Immature natural killer cell (primary cell): ENCODE data around the gene MC5R. TPM values are rescaled to one million over a fixed set of nuclear protein-coding genes. Genes with fewer than 3 reads are reported as not detected.

Experiments
- DNase-seq, 3 donors: peaks; one replicate each; pipeline ENCODE4 v3.0.0; 2022; ENCODE audit warnings: mixed read lengths in 1 of 3
- H3K27ac Mint-ChIP-seq, 6 donors: one replicate each; pipeline ENCODE4 v1.8.0; 2020; ENCODE audit warnings: mixed read lengths in 6 of 6, mild to moderate bottlenecking in 5 of 6, inconsistent platforms in 4 of 6, moderate library complexity in 3 of 6
- H3K27me3 Mint-ChIP-seq, 3 donors: one replicate each; pipeline ENCODE4 v1.8.0; 2020 to 2021; ENCODE audit warnings: low read depth in 3 of 3, mild to moderate bottlenecking in 3 of 3, mixed read lengths in 3 of 3, moderate library complexity in 3 of 3, inconsistent platforms in 1 of 3
- H3K36me3 Mint-ChIP-seq, 3 donors: one replicate each; pipeline ENCODE4 v1.8.0; 2020; ENCODE audit warnings: mixed read lengths in 3 of 3, inconsistent platforms in 2 of 3, mild to moderate bottlenecking in 2 of 3
- H3K4me1 Mint-ChIP-seq, 2 donors: one replicate each; pipeline ENCODE4 v1.8.0; 2020; ENCODE audit warnings: inconsistent platforms in 2 of 2, mild to moderate bottlenecking in 2 of 2, mixed read lengths in 2 of 2, moderate library complexity in 1 of 2
- H3K4me3 Mint-ChIP-seq, 5 donors: one replicate each; pipeline ENCODE4 v1.8.0; 2020; ENCODE audit warnings: mild to moderate bottlenecking in 5 of 5, mixed read lengths in 5 of 5, inconsistent platforms in 3 of 5, moderate library complexity in 3 of 5
- H3K9me3 Mint-ChIP-seq, 6 donors: one replicate each; pipeline ENCODE4 v1.8.0; 2020; ENCODE audit warnings: mild to moderate bottlenecking in 6 of 6, mixed read lengths in 6 of 6, inconsistent platforms in 4 of 6, moderate library complexity in 3 of 6
- polyA plus RNA-seq, 3 donors: library from polyadenylated mRNA; unstranded; fragments of 300-500 nt; fragmentation: Illumina TruSeq; gene quantifications; one replicate each; pipeline ENCODE4 v1.2.3, GENCODE V29; 2021

MC5R gene
- polyA plus RNA-seq, 3 donors from 2014 or later, result not detected

GRCh38 chr18:13872932-13873331 lies 49.0 kb downstream of the MC5R start:
- Mint-ChIP-seq H3K36me3 (no peaks in the 10 kb centered on the region), H3K27me3 (peaks cover 0 to 7% (median 3%) of the 10 kb centered on the region in 3 donors), H3K4me1 (no peaks in the 10 kb centered on the region), H3K9me3 (peaks cover 0 to 2% (median 0%) of the 10 kb centered on the region in 6 donors), H3K4me3 (no peak overlapping the region), H3K27ac (no peak overlapping the region)
- no peak for DNase-seq

DNA sequence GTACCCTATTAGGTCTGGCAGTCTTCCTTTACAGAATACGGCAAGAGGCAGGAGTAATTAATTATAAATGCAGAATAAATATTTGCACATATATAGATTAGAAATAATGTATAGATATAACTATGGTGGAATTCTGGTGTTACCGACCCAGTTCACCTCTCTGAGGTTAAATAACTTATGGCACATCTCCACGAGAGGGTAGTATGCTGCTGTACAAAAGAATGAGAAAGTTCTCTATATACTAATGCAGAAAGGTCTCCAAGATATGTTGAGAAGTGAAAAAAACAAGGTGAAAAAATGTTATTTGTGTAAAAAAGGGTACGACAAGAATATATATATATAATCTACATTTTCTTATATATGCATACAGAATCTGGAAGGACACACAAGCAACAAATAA lies 50.6 kb downstream of the MC5R start:
- DNase-seq, result no peak
- no peaks in the 10 kb centered on the region for H3K4me1 Mint-ChIP-seq
- peaks cover 0 to 3% (median 1%) of the 10 kb centered on the region in 3 donors for H3K27me3 Mint-ChIP-seq
- no peak overlapping the region for H3K4me3 Mint-ChIP-seq
- H3K36me3 Mint-ChIP-seq, result no peaks in the 10 kb centered on the region
- no peak overlapping the region for H3K27ac Mint-ChIP-seq
- peaks cover 0 to 2% (median 0%) of the 10 kb centered on the region in 6 donors for H3K9me3 Mint-ChIP-seq

Other genes with a start within 250 kb of the MC5R start
- gene FAM210A, start 97.6 kb upstream of the MC5R start, polyA plus RNA-seq, result 10 to 100 TPM; 11.4 to 15.3 (median 14.2) TPM
- gene RNMT, start 97.5 kb upstream of the MC5R start, polyA plus RNA-seq, result 10 to 100 TPM; 24.2 to 49.7 (median 42.4) TPM
- not detected for gene MC2R, start 91.4 kb downstream of the MC5R start, polyA plus RNA-seq